Activated T-helper 1 cell treated with anti-CD3 and anti-CD28 coated beads, Interleukin-2, amount 50 U/mL, for 16 hours (primary cell): ENCODE data around the gene IDI2.
"Not testable (repeated sequence)": the region's sequence is repeated elsewhere in the genome, so short reads cannot be mapped to it uniquely, and the experiment has no call there.

Source experiments
- DNase-seq, 2 donors: peaks; one replicate each; pipeline ENCODE4 v3.0.0-alpha.2; 2020; ENCODE audit warnings: low read depth in 1 of 2, low spot score in 1 of 2

The IDI2 gene

GRCh38 chr10:1047937-1048336, 22.3 kb upstream of the IDI2 start:
- no peak for DNase-seq

GRCh38 chr10:1045415-1045814, 19.8 kb upstream of the IDI2 start:
- no peak for DNase-seq

DNA sequence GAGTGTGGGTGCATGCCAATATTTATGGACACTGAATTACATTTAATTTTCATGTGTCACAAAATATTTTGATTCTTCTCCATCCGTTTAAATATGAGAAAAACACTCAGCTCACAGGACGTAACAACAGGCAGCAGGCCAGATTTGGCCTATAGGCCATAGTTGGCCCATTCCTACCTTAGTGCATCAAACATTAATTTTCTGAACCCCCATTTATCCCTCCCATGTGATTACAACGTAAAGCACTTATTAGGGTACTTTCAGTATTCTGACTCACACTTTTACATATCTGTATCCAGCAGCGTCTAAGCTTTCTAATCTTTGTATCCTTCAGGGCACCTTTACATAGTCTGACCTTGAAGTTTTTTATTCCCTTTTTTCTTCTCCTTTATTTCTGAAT, 19.3 kb upstream of the IDI2 start:
- no peak for DNase-seq

GRCh38 chr10:1044146-1044545, 18.5 kb upstream of the IDI2 start:
- DNase-seq: no peak

DNA sequence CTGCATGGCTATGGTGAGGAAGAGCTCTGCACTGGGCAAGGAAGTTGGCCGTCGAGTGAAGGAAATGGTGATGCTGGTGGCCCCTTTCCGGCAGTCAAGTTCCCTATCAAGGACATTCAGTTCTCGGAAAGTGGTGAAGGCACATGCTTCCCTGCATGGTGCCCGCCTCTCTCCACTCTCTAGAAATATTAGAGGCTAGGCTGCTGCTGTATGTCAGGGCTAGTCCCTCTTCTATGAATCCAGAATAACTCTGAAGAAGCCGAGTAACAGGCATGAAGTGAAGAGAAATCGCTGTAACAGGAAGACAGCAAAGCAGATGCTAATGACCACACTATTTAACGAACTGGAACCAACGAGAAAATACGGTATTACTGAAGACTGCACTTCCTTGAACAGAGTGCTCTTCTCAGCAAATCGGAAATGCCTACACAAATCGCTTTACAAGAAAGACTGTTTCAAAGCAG, 17.9 kb upstream of the IDI2 start:
- no peak for DNase-seq

GRCh38 chr10:1041514-1041913, 15.9 kb upstream of the IDI2 start:
- DNase-seq: no peak

GRCh38 chr10:1040133-1040532, 14.5 kb upstream of the IDI2 start:
- DNase-seq: no peak

DNA sequence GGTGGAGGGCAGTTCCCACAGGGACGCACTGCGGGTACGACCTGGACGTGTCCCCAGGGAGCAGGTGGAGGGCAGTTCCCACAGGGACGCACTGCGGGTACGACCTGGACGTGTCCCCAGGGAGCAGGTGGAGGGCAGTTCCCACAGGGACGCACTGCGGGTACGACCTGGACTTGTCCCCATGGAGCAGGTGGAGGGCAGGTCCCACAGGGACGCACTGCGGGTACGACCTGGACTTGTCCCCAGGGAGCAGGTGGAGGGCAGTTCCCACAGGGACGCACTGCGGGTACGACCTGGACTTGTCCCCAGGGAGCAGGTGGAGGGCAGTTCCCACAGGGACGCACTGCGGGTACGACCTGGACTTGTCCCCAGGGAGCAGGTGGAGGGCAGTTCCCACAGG, 13.1 kb upstream of the IDI2 start:
- not testable (repeated sequence) for DNase-seq

- DNase-seq: no peak
These were observed 11.4 kb upstream of the IDI2 start for GRCh38 chr10:1037098-1037497.

- no peak for DNase-seq
These were observed 10.7 kb upstream of the IDI2 start for GRCh38 chr10:1036341-1036791.

DNA sequence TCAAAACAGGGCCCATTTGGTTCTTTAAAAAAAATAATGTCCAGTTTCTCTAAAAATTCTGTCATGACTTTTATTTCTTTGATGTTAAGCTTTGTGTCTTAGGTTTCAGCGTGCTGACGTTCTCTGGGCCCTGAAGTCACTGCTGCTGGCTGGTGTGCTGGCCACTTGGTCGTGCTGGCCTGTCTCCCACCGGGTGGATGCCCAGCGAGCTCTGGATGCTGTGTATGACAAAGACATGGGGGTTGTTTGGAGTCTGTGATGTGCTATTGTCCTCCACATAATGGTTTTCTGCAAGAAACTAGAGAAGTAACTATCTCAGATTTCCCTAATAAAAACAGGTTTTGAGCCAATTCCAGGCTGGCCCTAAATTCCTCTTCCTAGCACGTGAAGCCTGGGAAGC, 9.5 kb upstream of the IDI2 start:
- DNase-seq: no peak

- no peak for DNase-seq
These were observed 9.1 kb upstream of the IDI2 start for GRCh38 chr10:1034758-1035157.

DNA sequence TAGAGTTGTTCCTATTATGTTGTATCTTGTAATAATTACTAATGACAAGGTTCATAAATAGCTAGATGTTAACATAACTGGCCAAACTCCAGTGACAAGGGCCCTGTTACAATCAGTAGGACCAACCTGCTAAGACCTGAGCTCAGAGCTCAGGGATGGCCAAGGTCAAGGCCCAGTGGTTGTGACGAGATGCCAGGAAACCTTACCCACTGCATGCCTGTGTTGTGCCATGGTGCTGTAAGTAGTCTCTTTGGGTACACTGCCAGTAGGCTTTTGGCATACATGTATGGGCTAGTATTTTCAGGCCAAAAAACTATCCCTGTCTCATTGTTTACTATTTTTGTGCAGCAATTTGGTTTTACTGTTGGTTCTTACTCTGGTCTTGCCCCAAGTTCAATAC, 7.9 kb upstream of the IDI2 start:
- no peak for DNase-seq

DNA sequence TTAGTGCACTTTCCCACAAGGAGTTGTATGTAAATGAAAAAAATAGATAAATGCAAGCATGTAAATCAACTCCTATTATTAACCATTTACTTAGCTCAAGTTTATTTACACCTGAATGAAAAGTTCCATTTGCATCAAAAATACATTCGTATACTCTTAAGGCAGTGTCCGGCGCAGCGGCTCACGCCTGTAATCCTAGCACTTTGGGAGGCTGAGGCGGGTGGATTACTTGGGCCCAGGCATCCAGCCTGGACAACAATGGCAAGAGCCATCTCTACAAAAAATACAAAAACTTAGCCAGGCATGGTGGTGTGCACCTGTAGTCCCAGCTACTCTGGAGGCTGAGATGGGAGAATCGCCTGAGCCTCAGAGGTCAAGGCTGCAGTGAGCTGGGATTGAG, 4.2 kb upstream of the IDI2 start:
- no peak for DNase-seq

DNA sequence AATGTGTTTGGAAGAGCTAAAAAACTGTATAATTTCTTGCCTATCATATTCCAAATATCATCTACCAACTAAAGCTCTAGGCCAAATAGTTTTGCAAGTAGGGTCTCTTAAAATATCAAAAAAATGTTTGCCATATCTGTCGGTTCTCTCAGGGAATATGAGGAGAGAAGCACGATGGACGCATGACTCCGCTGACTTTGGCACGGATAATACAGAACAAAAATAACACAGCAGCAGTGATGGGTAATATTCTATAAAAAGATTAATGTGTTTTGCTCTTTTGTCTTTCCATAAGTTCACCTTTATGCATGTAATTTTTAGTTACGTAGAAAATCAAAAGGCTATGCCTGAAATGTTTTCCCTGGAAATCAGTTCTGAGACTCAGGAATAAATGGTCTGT, 919 bp upstream of the IDI2 start:
- DNase-seq: no peak

GRCh38 chr10:1024103-1024502, 1.6 kb downstream of the IDI2 start:
- DNase-seq: no peak

GRCh38 chr10:1022413-1022812, 3.2 kb downstream of the IDI2 start:
- DNase-seq: no peak

- no peak for DNase-seq
These were observed 4.7 kb downstream of the IDI2 start for GRCh38 chr10:1020958-1021357.

- no peak for DNase-seq
These were observed 5.2 kb downstream of the IDI2 start for GRCh38 chr10:1020460-1020859.

DNA sequence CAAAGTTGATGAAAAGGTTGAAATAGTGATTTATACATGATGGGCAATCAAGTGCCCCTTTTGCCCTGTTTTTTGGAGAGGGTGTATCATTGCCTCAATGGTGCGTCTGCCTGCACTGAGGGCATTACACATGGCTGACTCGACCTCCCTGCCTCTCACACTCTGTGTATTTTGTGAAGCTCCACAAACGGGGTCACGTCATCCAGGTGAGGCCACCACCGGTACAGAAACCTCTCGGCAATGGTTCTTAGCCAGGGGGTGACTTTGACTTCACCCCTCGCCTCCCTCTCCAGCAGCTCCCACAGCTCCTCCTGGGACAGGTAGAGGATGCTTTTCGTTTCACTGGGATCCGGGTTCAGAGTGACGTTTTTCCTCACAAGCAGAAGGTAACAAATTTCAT, 6.3 kb downstream of the IDI2 start:
- no peak for DNase-seq

DNA sequence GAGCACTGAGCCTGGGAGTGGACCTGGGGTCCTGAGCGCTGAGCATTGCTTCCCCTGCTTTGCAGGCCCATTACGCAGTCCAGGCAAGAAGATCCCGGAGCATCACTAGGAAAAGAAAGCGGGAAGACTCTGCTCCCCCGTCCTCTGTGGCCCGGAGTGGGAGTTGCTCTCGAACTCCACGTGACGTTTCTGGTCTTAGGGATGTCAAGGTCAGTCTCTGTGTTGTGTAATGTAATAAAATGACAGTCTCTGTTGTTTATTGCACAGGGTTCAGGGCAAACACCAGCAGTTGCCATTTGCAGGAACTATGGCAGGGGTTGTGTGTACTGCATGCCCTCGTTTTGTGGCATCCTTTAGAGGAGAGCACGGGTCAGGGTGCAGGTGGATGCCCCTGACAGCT, 10.0 kb downstream of the IDI2 start:
- no peak for DNase-seq

DNA sequence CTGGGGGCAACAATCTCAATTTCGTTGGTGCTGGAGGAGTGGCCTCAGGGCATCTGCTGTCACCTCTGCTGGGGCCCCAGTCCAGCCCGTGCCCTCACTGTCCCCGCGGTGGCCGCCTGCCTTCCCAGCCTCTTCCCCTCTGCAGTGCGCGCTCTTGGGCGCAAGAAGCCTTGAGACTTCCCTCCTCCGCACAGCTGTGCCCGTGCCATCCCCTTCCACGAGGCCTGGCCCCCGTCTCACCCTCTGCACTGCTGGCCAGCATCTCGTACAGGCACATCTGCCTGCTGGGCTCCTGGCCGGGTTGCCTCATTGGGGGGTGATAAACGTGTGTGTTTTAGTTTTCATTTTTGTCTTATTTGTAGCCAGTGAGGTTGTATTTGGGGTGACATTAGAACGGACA, 14.0 kb downstream of the IDI2 start:
- DNase-seq: no peak

DNA sequence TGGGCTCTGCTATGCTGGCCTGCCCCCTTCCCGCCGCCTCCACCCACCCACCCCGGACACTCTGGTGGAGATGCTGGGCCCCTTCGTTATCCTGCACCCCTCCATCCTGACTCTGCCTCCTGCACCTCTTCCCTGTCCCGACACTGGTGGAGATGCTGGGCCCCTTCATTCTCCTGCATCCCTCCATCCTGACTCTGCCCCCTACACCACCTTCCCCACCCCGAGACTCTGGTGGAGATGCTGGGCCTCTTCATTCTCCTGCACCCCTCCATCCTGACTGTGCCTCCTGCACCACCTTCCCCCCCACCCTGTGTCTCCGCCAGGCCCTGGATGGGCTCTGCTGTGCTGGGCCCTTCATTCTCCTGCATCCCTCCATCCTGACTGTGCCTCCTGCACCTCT, 15.0 kb downstream of the IDI2 start:
- DNase-seq: no peak

GRCh38 chr10:1009947-1010346, 15.7 kb downstream of the IDI2 start:
- not testable (repeated sequence) for DNase-seq
